ENCODE data around the gene DTHD1.
A peak's percentile ranks its signal among the peaks of the same experiment; 100 is the strongest.

DTHD1 gene

GRCh38 chr4:36281384-36282106, at the start of gene DTHD1:
TSS of gene DTHD1 (plus strand) at chr4:36281616. CDS start at chr4:36281759, 143 bp downstream.
- no peak for DNase-seq

GRCh38 chr4:36233567-36234266, 47.7 kb upstream of the DTHD1 start:
- DNase-seq = no peak

DNA sequence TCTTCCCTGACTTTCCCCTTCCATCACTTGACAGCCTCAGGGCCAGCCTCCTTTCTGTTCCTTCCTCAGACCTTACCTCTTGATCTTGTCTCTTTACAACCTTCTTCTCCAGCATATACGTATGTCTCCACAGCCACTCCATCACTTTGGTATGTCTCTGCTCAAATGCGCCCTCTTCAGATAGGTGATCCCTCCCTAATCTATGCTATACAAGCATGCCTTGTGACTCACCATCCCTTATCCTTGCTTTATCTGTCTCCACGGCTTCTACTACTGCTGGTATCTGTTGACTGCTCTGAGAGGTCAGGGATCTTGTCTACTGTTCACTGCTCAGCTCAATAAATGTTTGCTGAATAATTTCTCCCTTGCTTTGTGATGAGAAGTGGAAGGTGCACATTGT, 46.1 kb upstream of the DTHD1 start:
- no peak for DNase-seq

- DNase-seq = no peak
Observed at GRCh38 chr4:36236159-36236558, 45.3 kb upstream of the DTHD1 start.

DNA sequence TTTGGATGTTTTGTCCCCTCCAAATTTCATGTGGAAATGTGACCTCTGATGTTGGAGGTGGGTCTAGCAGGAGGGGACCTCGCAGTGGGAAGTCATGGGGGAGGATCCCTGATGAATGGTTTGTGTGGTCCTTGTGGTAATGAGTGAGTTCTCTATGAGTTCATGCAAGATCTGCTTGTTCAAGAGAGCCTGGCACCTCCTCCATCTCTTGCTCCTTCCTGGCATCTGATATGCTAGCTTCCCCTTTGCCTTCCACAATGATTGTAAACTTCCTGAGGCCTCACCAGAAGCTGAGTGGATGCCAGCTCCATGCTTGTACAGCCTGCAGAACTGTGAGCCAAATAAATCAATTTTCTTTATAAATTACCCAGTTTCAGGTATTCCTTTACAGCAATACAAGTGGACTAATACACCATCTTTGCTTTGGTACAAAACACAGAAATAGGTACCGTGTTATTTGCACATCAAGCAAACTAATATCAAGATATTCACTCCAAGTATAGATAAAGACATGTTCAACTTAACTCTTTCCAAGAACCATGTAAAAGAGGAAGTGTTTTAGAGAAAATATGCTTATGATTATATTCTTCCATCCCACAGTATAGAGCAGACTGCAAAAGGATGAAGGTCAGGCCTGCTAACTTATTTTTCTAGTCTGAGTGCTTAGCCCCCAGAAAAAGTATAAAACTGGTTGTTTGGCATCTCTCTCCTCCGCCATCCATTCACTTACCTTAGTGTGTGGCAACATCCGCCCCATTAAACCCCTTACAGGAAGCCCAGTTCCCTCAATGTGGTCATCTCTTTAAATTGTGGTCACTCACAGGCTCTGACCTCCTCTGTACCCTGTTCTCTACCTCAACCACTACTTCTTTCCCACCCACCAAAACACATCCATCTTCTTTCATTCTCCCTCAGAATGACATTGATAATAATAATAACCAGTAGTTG, 43.8 kb upstream of the DTHD1 start:
- no peak for DNase-seq

GRCh38 chr4:36241771-36242170, 39.6 kb upstream of the DTHD1 start:
- DNase-seq = no peak

DNA sequence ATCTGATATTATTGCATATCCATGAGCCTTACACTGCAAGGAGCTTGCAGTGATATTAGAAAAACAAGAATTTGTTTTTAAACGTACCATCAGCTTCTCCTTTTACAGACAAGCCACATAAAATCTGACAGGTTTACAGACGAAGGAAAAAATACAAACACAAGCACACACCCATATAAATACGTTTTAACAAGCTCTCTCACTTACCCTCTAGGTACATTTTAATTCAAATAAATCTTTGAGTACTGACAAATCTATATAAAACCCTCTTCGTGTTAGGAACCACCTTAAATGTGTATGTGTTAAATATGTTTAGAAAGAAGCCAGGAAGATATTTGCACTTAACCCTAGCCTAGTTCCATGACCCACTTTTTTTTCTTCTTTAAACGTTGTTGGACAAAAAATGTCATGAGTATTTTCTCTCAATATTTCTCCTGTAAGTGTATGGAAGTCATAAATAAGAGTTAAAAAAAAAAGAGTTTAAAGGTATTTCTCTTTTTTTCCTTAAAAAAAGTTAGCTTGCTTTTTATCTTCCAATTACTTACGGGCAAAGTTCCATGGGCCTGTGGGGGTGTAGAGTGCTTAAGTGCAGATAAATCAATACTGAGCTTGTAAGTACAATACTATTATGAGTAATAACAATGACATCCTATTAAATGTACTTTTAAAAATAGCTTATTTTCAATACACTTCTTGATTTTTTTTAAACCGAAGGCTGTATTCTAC, 38.6 kb upstream of the DTHD1 start:
- DNase-seq = peak; percentile 21

DNA sequence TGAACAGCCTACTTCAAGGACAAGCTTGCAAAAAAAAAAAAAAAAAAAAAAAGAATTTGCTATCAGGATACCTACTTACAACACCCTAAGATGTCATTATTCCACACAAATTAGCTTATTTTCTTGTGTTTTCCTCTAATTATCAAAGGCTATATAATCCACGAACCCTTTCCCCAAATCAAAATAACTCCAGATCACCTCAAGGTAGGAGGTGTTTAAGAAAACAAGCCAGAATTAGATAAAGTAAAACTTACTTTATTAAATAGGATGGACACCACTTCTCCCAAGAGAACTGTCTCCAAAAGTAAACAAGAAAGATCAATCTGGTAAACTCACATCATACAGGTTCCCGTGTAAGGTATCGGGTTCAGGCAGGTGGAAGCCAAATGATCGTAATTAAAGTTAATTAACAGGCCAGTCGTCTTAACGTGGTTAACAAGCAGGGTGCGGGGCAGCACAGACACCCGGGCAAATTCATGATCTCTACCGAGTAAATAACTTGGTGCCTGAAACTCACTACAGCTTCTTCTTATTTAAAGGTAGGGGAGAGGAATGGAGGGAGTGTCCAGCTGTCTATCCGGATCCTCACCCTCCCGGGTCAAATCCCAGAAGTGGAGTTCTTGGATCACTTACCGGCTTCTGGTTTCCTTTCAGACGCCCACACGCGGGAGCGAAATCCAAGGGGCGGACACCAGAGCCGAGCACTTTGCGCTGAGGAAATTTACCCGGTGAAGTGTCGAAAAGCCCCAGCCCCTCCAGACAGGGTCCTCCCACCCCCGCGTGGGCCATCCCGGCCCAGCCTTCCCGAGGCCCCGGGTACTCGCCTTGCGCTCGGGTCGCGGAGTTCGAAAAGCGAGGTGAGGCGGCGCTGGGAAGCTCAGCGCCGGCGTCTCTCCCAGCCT, 37.8 kb upstream of the DTHD1 start:
- no peak for DNase-seq

- no peak for DNase-seq
Observed at GRCh38 chr4:36244257-36245082, 36.9 kb upstream of the DTHD1 start, which contains the start of gene ARAP2. TSS of gene ARAP2 (minus strand) at chr4:36244514. CDS start at chr4:36229486, 15,028 bp downstream.

DNA sequence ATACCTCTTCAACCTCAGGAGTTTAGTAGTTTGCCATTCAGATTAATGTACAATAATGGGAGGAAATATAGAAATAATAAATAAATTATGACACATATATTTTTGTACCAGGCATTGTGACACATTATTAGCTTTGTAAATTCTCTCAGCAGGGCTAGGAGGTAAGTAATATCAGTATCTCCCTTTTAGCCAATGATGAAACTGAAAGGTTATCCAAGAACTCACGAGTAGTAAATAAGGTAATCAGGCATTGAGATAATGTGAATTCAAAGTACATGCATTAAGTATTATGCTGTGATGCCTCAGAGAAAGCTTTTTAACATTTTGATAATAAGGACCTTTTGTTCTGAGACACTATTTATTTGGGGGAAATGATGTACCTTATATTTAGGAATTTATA, 31.8 kb upstream of the DTHD1 start:
- DNase-seq = no peak

DNA sequence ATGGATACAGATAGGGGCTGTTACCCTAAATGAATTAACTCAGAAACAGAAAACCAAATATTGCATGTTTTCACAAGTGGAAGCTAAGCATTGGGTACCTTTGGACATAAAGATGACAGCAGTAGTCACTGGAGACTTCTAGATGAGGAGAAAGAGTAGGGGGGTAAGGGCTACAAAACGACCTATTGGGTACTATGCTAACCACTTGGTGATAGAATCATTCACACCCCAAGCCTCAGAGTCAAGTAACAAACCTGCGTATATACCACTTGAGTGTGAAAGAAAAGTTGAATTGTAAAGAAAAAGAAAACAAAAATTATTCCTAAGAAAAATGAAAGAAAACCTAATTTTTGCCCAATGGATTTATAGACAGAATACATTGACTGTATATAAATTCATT, 29.4 kb upstream of the DTHD1 start:
- DNase-seq = no peak

- DNase-seq = no peak
Observed at GRCh38 chr4:36254371-36254770, 27.0 kb upstream of the DTHD1 start.

- no peak for DNase-seq
Observed at GRCh38 chr4:36255577-36255976, 25.8 kb upstream of the DTHD1 start.

DNA sequence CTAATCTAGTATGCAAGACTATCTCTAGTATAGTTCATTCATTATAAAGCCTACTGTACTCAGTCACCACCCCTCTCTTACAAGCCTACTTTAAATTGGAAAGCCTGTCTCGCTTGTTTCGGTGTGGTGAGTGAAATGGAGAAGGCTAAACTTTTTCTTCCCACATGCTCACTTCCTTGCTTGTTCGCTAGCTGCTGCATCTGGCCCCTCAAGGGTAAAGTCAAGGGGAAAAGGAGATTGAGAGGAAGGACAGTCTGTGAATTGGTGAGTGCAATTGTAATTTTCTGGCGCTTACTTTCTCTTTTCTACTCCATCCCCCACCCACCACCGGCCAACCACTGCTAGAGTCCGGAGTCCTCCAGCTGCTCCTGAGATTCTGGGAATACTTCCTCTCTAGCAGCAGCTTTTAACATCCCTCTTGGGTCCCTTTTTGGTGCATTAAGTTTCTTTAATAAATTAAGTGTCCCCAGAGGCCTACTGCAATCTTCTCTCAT, 25.0 kb upstream of the DTHD1 start:
- no peak for DNase-seq

GRCh38 chr4:36260731-36261130, 20.7 kb upstream of the DTHD1 start:
- no peak for DNase-seq

DNA sequence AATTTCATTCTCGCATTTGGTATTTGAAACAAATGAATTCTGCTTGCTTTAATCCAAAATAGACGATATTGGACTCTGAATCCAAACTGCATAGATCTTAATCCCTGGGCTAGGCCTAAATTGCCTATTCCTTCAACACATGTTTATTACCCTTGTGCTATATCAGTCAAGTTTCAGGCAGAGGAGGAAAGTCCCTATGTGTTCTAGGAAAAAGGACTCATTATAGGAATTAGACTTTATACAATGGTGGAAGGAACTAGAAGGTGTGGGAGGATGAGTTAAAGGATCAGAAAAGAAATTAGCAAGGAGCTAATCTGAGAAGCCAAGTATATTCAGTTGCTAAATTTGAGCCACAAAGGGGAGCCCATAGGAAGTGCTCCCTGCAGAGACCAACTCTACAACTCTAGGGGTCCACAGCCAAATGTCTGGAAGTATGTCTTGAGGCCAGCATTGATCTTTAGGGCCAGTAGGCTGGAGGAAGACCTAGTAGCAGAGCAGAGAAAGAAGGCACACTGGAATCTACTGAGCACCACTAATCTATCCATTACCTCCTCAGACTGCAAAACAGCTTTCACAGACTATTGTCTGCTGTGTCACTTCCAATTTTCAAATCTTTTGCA, 17.1 kb upstream of the DTHD1 start:
- no peak for DNase-seq

GRCh38 chr4:36267486-36268268, 13.7 kb upstream of the DTHD1 start:
- no peak for DNase-seq

DNA sequence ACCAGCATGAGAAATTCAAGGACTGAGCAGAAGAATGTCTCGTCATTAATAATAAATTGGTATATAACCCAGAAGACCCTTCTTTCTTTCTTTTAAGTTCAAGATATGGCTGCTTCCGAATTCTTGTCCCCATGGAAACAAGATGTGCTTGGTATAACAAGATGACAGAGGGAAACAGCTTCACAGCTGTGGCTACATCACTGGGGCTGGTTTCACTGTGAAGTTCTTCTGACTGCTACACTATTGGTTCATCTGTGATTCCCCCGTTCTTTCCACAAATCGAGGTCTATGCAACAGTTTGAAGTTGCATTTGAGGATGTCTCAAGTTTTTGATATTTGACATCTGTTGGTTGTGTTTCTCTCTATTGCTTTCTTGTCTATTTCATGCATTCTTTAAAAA, 12.3 kb upstream of the DTHD1 start:
- DNase-seq = no peak

GRCh38 chr4:36269533-36270173, 11.8 kb upstream of the DTHD1 start:
- DNase-seq = no peak
